ENCODE data around the gene ILKAP.

- TF ChIP-seq EZH2 (IDR thresholded peaks at IDR 0.05; ENCODE audit: insufficient read depth, poor library complexity, severe bottlenecking) (no peak), EZH2phosphoT487 (IDR thresholded peaks at IDR 0.05; ENCODE audit: insufficient read depth, low read depth) (no peak)
Observed at GRCh38 chr2:238132463-238133450, 70.7 kb downstream of the ILKAP start.

Measured in GM23248 (cell line).